HEK293 (cell line): ENCODE results near the gene CFAP43.

Experiments
- BCL11A ChIP-seq: fragments of 450-650 bp; formaldehyde crosslinking; IDR thresholded peaks from 2 replicates; pipeline ENCODE4 v1.5.1; 2016; ENCODE audit warnings: low read depth, missing biosample characterization, missing genetic modification characterization
- BCL6B ChIP-seq: fragments of 450-650 bp; formaldehyde crosslinking; IDR thresholded peaks from 2 replicates; pipeline ENCODE4 v1.5.1; 2017; ENCODE audit warnings: missing biosample characterization, missing genetic modification characterization
- IKZF3 ChIP-seq: fragments of 450-650 bp; IDR thresholded peaks from 2 replicates; pipeline ENCODE4 v1.5.0; 2018; ENCODE audit warnings: missing biosample characterization, mild to moderate bottlenecking, missing genetic modification characterization, moderate library complexity
- KLF7 ChIP-seq: fragments of 450-650 bp; formaldehyde crosslinking; IDR thresholded peaks from 2 replicates; pipeline ENCODE4 v1.5.1; 2016; ENCODE audit warnings: missing biosample characterization, missing genetic modification characterization, borderline replicate concordance
- PRDM4 ChIP-seq: fragments of 450-650 bp; formaldehyde crosslinking; IDR thresholded peaks from 2 replicates; pipeline ENCODE4 v1.5.1; 2017; ENCODE audit warnings: missing biosample characterization, missing genetic modification characterization
- ZBTB11 ChIP-seq: fragments of 450-650 bp; formaldehyde crosslinking; conservative IDR thresholded peaks from 2 replicates; pipeline ENCODE4 v1.5.1; 2016; ENCODE audit warnings: low read depth, missing biosample characterization, missing genetic modification characterization
- ZBTB7A ChIP-seq: fragments of 450-650 bp; formaldehyde crosslinking; IDR thresholded peaks from 2 replicates; pipeline ENCODE4 v1.5.1; 2016; ENCODE audit warnings: low read depth, missing biosample characterization, missing genetic modification characterization
- ZFP3 ChIP-seq: fragments of 450-650 bp; formaldehyde crosslinking; IDR thresholded peaks from 2 replicates; pipeline ENCODE4 v1.5.1; 2016; ENCODE audit warnings: low read depth, missing biosample characterization, missing genetic modification characterization
- ZIC2 ChIP-seq: fragments of 450-650 bp; formaldehyde crosslinking; IDR thresholded peaks from 2 replicates; pipeline ENCODE4 v1.5.1; 2016; ENCODE audit warnings: missing biosample characterization, missing genetic modification characterization
- ZNF10 ChIP-seq: fragments of 450-650 bp; formaldehyde crosslinking; IDR thresholded peaks from 2 replicates; pipeline ENCODE4 v1.5.1; 2017; ENCODE audit warnings: missing biosample characterization, missing genetic modification characterization
- ZNF157 ChIP-seq: fragments of 450-650 bp; formaldehyde crosslinking; IDR thresholded peaks from 2 replicates; pipeline ENCODE4 v1.5.1; 2016; ENCODE audit warnings: missing biosample characterization, missing genetic modification characterization
- ZNF2 ChIP-seq: fragments of 450-650 bp; formaldehyde crosslinking; IDR thresholded peaks from 2 replicates; pipeline ENCODE4 v1.5.1; 2016; ENCODE audit warnings: missing biosample characterization, missing genetic modification characterization
- ZNF266 ChIP-seq: fragments of 450-650 bp; formaldehyde crosslinking; IDR thresholded peaks from 2 replicates; pipeline ENCODE4 v1.5.1; 2016; ENCODE audit warnings: missing biosample characterization, missing genetic modification characterization, low read depth
- ZNF302 ChIP-seq: fragments of 450-650 bp; formaldehyde crosslinking; IDR thresholded peaks from 2 replicates; pipeline ENCODE4 v1.5.1; 2016; ENCODE audit warnings: missing biosample characterization, missing genetic modification characterization, low read depth
- ZNF362 ChIP-seq: fragments of 450-650 bp; formaldehyde crosslinking; IDR thresholded peaks from 2 replicates; pipeline ENCODE4 v1.5.1; 2016; ENCODE audit warnings: missing biosample characterization, missing genetic modification characterization
- ZNF404 ChIP-seq: fragments of 450-650 bp; formaldehyde crosslinking; IDR thresholded peaks from 2 replicates; pipeline ENCODE4 v1.5.1; 2017; ENCODE audit warnings: missing biosample characterization, missing genetic modification characterization
- ZNF449 ChIP-seq: fragments of 450-650 bp; formaldehyde crosslinking; IDR thresholded peaks from 2 replicates; pipeline ENCODE4 v1.5.1; 2017; ENCODE audit warnings: missing biosample characterization, mild to moderate bottlenecking, missing genetic modification characterization, moderate library complexity
- ZNF488 ChIP-seq: fragments of 450-650 bp; formaldehyde crosslinking; IDR thresholded peaks from 2 replicates; pipeline ENCODE4 v1.5.1; 2016; ENCODE audit warnings: missing biosample characterization, missing genetic modification characterization
- ZNF513 ChIP-seq: fragments of 450-650 bp; IDR thresholded peaks from 2 replicates; pipeline ENCODE4 v1.5.1; 2018; ENCODE audit warnings: missing biosample characterization, missing genetic modification characterization
- ZNF549 ChIP-seq: fragments of 450-650 bp; IDR thresholded peaks from 2 replicates; pipeline ENCODE4 v1.5.1; 2018; ENCODE audit warnings: missing biosample characterization, missing genetic modification characterization, mild to moderate bottlenecking, inconsistent platforms, moderate library complexity
- ZNF555 ChIP-seq: fragments of 450-650 bp; formaldehyde crosslinking; conservative IDR thresholded peaks from 2 replicates; pipeline ENCODE4 v1.5.1; 2017; ENCODE audit warnings: missing biosample characterization, mild to moderate bottlenecking, missing genetic modification characterization, inconsistent platforms
- ZNF623 ChIP-seq: fragments of 450-650 bp; formaldehyde crosslinking; IDR thresholded peaks from 2 replicates; pipeline ENCODE4 v1.5.1; 2016; ENCODE audit warnings: missing biosample characterization, missing genetic modification characterization
- ZNF624 ChIP-seq: fragments of 450-650 bp; formaldehyde crosslinking; IDR thresholded peaks from 2 replicates; pipeline ENCODE4 v1.5.1; 2017; ENCODE audit warnings: missing biosample characterization, missing genetic modification characterization
- ZNF660 ChIP-seq: fragments of 450-650 bp; IDR thresholded peaks from 2 replicates; pipeline ENCODE4 v1.5.1; 2018; ENCODE audit warnings: missing biosample characterization, mild to moderate bottlenecking, missing genetic modification characterization
- ZNF677 ChIP-seq: fragments of 450-650 bp; IDR thresholded peaks from 2 replicates; pipeline ENCODE4 v1.5.0; 2018; ENCODE audit warnings: missing biosample characterization, mild to moderate bottlenecking, missing genetic modification characterization, moderate library complexity
- ZNF747 ChIP-seq: fragments of 450-650 bp; formaldehyde crosslinking; IDR thresholded peaks from 2 replicates; pipeline ENCODE4 v1.5.1; 2016; ENCODE audit warnings: missing biosample characterization, missing genetic modification characterization
- ZNF830 ChIP-seq: fragments of 450-650 bp; IDR thresholded peaks from 2 replicates; pipeline ENCODE4 v1.5.0; 2018; ENCODE audit warnings: missing biosample characterization, missing genetic modification characterization, low read depth, mild to moderate bottlenecking, moderate library complexity

Gene CFAP43

GRCh38 chr10:104254493-104255310 lies 22.5 kb upstream of the CFAP43 start, which contains the start of gene GSTO1 (continued):
- TF ChIP-seq BCL6B (tag by site-specific recombination) = no peak
- no peak for TF ChIP-seq ZNF2 (tag by site-specific recombination)
- no peak for TF ChIP-seq ZNF488 (tag by site-specific recombination)
- peak; percentile 65 for TF ChIP-seq ZIC2
- no peak for TF ChIP-seq ZNF830 (tag by site-specific recombination)
- peak; percentile 51 for TF ChIP-seq ZNF660
- 0 out of 2 replicates have a peak, but pooled peaks have one; percentile 22 for TF ChIP-seq PRDM4 (tag by site-specific recombination)
- no peak for TF ChIP-seq ZNF362
- TF ChIP-seq ZNF302 = no peak
- TF ChIP-seq ZNF404 (tag by site-specific recombination) = no peak
- TF ChIP-seq ZNF624 = no peak
- TF ChIP-seq ZNF677 (tag by site-specific recombination) = no peak
- no peak for TF ChIP-seq ZNF555 (tag by site-specific recombination)
- TF ChIP-seq ZNF747 (tag by site-specific recombination) = no peak
- TF ChIP-seq ZNF10 (tag by site-specific recombination) = no peak
- TF ChIP-seq ZFP3 (tag by site-specific recombination) = no peak
- TF ChIP-seq BCL11A (tag by site-specific recombination) = peak; percentile 73; the same call in 1 of the 2 replicates
- peak; percentile 91 for TF ChIP-seq ZBTB11 (tag by site-specific recombination)
- no peak for TF ChIP-seq ZNF266
- peak; percentile 95 for TF ChIP-seq IKZF3 (tag by site-specific recombination)
- TF ChIP-seq KLF7 (tag by site-specific recombination) = 0 out of 2 replicates have a peak, but pooled peaks have one; percentile 21
- 0 out of 2 replicates have a peak, but pooled peaks have one; percentile 11 for TF ChIP-seq ZNF549
- TF ChIP-seq ZNF157 (tag by site-specific recombination) = no peak
- peak; percentile 53; the same call in 1 of the 2 replicates for TF ChIP-seq ZNF449 (tag by site-specific recombination)
- TF ChIP-seq ZNF513 (tag by site-specific recombination) = no peak
- no peak for TF ChIP-seq ZNF623
- no peak; the same call in none of the 2 replicates for TF ChIP-seq ZBTB7A (tag by site-specific recombination)
